ENCODE measurements around the gene SEMA5B.

SEMA5B gene

GRCh38 chr3:122892118-122892960 lies 135.2 kb downstream of the SEMA5B start:
- DNase-seq (ENCODE audit: low spot score), result no peak

DNA sequence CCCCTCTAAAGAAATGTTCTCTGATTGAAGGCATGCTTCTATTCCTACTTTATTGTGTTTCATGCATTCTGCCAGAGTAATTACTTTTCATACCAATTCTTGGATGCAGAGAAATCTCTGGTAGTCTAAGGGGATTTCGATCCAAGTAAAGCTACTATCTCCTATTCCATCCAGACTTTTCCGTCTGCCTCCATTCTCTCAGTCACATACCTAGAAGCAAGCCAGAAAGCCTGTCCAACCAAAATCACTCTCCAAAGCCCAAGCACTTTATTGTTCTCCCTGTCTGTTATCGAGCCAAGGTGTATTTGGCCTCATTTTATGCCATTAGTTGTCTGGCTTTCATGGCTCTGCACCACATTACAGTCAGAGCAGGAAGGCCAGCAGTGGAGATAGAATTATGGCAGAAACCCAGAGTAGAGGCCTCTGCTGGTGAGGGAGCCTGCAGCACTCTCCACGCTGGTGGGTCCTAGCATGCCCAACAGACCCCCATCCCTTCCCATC lies 136.8 kb downstream of the SEMA5B start:
- DNase-seq (ENCODE audit: low spot score), result no peak

- DNase-seq (ENCODE audit: low spot score), result no peak
Measured at GRCh38 chr3:122890077-122890719, 137.4 kb downstream of the SEMA5B start.

DNA sequence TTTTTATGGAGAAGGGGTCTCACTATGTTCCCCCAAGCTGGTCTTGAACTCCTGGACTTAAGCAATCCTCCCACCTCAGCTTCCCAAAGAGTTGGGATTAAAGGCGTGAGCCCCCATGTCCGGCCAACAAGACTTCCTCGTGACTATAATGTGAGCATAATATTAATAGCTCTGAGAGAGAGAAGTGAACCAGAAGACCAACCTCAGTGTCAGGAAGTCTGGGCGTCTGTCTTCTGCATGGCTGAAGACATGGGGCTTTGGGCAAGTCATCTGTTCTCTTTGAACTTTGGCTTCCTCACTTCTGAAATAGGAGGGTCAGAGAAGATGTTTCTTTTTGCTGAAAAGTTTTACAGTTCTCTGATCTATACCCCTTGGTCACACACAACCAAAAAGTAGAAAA lies 140.6 kb downstream of the SEMA5B start:
- DNase-seq (ENCODE audit: low spot score), result no peak

DNA sequence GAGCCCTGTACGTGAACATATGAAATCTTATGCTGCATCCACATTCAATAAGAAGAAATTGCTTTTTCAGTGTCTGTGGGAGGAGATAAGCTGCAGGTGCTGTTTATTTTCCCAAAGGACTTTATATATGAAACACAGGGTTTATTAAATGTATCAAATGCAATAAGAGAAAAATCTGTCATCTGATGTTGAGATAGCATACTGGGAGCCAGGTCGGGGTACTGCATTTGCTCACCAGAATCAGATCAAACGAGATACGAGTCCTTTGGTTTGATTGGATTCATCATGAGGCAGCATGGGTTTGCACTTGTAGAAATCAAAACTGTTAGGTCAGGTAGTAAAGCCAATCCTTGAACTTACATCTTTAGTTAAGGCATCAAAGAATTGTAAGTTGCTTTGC lies 141.3 kb downstream of the SEMA5B start:
- no peak for DNase-seq (ENCODE audit: low spot score)

- no peak for DNase-seq (ENCODE audit: low spot score)
Measured at GRCh38 chr3:122882361-122882947, 145.1 kb downstream of the SEMA5B start.

DNA sequence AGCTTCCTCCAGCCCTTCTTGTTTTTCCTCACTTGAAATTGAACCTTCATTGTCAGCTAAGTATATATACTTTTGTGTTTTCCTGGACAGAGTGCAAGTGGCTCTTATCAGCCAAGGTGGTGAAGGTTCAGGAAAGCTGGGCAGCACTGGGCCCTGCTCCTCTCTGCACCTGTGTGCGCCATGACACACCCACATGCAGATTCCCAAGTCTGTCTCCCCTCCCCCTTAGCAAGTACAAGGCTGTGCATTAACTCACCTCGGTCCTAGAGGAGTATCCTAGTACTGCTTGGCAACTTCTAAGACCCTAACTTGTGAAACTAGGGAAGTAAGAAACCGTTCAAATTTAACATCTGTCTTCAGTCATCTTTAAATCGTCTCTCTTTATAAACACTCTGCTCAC lies 146.9 kb downstream of the SEMA5B start:
- DNase-seq (ENCODE audit: low spot score), result no peak

DNA sequence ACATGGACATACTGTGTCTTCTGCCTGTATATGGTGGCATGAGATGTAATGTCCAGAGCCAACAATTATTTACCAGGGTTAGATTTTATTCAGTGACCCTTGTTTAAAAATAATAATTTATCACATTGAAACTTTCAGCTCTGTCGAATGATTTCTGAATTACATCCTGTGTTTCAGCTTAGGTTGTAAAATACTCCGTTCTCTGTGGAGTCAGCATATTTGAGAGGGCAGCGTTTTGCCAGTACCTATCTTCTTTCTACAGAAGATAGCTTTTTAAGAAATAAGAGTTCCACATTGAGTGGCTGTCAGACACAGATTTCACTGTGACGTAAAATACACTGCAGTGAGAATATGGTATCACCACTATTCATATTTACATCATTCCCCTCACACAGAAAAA lies 147.4 kb downstream of the SEMA5B start:
- DNase-seq (ENCODE audit: low spot score), result no peak

GRCh38 chr3:122875547-122876127 lies 151.9 kb downstream of the SEMA5B start:
- no peak for DNase-seq (ENCODE audit: low spot score)

GRCh38 chr3:122873741-122874515 lies 153.6 kb downstream of the SEMA5B start:
- no peak for DNase-seq (ENCODE audit: low spot score)

GRCh38 chr3:122868322-122868721 lies 159.2 kb downstream of the SEMA5B start:
- DNase-seq (ENCODE audit: low spot score), result no peak

- DNase-seq (ENCODE audit: low spot score), result no peak
Measured at GRCh38 chr3:122864498-122864897, 163.1 kb downstream of the SEMA5B start.

GRCh38 chr3:122862381-122862780 lies 165.2 kb downstream of the SEMA5B start:
- DNase-seq (ENCODE audit: low spot score), result no peak
